GM19238 (cell line): ENCODE measurements around the gene ANKRD28.

ENCODE experiments used
- DNase-seq: peaks from one replicate; pipeline ENCODE4 v3.0.0; 2011; ENCODE audit warnings: low spot score; ENCODE audit not compliant: insufficient read length

ANKRD28 gene

DNA sequence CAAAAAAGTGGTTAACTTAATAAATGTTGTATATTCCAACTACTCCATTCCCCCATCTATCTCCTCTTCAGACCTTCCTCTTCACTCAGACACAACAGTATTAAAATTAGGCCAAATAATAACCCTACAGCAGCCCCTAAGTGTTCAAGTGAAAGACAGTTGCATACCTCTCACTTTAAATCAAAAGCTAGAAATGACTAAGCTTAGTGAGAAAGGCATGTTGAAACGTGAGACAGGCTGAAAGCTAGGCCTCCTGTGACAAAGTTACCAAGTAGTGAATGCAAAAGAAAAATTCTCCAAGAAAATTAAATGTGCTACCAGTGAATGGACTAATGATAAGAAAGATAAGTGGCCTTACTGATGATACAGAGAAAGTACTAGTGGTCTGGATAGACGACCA lies 71.7 kb downstream of the ANKRD28 start:
- DNase-seq = no peak

- no peak for DNase-seq
These were observed 73.3 kb downstream of the ANKRD28 start for GRCh38 chr3:15724446-15724845.

DNA sequence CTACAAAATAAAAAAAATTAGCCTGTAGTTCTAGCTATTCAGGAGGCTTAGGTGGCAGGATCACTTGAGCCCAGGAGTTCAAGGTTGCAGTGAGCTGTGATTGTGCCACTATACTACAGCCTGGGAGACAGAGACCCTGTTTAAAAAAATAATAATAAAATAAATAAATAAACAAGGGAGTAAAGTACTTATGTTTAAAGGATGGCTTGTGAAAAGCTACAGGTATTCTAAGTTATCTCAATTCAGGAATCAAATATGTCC lies 74.2 kb downstream of the ANKRD28 start:
- no peak for DNase-seq

DNA sequence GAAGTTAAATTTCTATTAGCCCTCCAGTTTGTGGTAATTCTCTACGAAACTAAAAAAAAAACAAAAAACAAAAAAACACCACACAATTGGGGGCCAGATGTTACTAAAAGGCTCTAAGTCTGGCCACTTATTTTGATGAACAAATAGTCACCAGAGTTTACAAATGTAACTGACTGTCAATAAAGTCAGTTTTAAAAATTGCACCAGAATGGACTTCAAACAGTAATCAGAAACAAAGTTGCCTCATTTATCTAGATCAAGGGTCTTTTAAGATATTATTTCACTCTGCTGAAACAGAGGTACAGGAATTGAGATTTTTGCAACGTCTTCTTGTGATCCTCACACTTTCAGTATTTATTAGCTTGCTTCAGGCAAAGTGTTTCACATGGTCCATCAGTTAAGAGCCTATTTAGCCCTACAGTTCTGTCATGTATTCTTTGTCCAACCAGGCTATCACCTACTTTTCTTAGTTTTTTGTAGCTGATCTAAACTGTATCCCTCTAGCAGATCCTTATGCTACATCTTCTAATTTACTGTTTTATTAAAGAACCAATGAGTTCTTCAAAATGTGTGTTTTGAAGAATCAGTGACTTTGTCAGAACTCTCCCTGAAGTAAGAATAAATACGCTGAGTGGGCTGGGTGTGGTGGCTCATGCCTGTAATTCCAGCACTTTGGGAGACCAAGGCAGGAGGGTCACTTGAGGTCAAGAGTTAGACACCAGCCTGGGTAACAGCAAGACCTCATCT lies 74.7 kb downstream of the ANKRD28 start:
- no peak for DNase-seq

GRCh38 chr3:15716178-15716577 lies 81.6 kb downstream of the ANKRD28 start:
- DNase-seq = no peak

- DNase-seq = no peak
These were observed 83.3 kb downstream of the ANKRD28 start for GRCh38 chr3:15714448-15714847.

DNA sequence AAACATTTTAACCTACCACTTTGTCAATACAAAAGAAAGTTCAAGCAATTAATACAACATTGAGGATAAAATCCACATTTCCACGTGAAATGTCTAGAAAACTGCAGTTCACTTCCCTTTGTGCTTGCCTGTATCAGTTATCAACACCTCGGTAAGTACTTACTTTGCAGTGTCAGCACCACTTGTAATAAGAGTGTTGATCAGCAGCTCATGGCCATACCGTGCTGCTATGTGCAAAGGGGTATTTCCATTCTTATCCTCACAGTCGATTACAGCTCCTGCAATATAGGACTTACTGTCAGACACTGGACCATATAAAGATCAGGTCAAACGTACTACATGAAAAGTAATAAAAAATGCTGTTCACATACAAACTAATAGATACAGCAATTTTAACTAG lies 84.4 kb downstream of the ANKRD28 start:
- DNase-seq = no peak

- no peak for DNase-seq
These were observed 86.5 kb downstream of the ANKRD28 start for GRCh38 chr3:15711281-15711680.

GRCh38 chr3:15708882-15709677 lies 88.7 kb downstream of the ANKRD28 start:
- no peak for DNase-seq

GRCh38 chr3:15707779-15708178 lies 90.0 kb downstream of the ANKRD28 start:
- DNase-seq = no peak

- no peak for DNase-seq
These were observed 94.4 kb downstream of the ANKRD28 start for GRCh38 chr3:15703346-15703745.

DNA sequence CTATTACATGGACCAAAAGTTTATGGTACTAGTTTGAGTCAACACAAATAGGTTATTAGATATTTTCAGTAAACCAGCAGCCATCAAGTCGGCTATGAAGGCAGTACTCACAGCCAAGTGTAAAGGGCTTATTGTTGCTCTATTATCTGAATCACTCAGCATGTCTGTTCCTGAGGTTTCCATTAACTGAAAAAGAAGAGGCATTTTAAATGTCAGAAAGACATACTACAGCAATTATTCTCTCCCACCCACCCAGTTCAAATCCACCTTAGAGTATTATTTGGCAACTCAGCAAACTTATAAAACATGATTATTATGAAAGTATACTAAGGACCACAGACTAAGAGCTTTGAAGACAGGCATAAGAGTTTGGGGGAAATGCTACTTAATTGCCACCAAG lies 103.2 kb downstream of the ANKRD28 start:
- DNase-seq = no peak

DNA sequence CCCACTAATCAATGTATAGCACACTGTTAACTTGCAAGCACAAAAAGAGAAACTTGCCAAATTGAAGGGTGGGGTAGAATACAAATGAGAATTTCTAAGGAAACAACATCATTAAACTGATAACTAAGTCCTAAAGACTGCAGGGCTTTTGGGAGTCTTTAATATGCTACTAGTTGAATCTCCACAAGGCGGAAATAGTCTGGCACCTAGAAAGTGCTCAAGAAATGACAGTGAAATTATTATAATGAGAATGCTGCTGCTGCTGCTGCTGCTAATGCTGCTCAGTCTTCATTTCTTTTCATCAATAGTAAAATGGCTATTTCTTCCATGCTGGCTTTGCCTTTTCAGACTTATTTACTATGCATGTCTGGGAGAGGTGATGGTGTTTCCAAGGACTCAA lies 104.4 kb downstream of the ANKRD28 start:
- DNase-seq = no peak

DNA sequence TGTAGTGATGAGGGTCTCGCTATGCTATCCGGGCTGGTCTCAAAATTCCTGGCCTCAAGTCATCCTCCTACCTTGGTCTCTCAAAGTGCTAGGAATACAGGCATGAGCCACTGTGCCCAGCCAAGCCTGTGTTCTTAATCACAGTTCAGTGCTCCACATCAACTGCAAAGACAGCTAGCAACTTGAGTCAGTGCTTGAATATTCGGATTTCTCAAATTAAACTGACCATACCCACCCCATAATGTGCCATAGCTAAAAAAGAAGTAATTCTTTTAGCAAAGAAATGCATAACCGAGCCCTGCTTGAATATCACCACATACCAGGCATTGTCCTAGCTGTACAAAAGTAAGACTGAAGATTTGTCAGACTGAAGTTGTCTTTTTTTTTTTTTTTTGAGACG lies 107.0 kb downstream of the ANKRD28 start:
- no peak for DNase-seq

DNA sequence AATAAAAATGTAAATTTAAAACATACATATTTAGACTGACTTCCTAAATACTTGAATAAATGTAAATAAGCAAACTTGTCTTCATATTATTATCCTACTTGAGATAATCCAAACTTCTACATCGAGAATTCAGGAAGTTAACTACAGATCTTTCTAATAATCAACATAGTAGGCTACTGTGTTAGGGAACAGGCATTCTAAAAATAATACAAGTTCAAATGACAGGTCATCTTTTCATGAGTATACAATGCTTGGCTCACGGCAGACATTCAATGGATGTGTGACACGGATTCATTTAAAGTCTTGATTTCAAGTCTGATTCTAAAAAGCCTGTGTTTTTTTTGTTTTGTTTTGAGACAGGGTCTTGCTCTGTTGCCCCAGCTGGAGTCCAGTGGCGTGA lies 107.5 kb downstream of the ANKRD28 start:
- no peak for DNase-seq

GRCh38 chr3:15685927-15686326 lies 111.9 kb downstream of the ANKRD28 start:
- no peak for DNase-seq

- DNase-seq = no peak
These were observed 114.5 kb downstream of the ANKRD28 start for GRCh38 chr3:15683253-15683652.

- DNase-seq = no peak
These were observed 115.1 kb downstream of the ANKRD28 start for GRCh38 chr3:15682561-15683185.

DNA sequence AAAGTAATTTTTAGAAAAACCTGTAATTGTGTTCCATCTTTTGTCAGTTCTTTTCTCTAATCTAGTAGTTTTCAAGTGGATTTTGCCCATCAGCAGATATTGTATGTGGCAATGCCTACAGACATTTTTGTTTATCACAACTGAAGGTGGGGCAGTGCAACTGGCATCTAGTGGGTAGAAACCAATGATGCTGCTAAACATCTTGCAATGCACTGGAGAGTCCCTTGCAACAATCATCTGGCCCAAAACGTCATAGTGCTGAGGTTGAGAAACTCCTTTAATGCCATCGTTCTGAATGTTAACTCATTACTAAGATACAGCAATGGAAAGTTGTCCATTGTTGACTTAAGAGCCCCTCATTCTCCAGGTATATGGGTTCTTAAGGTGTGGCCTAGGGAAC lies 116.1 kb downstream of the ANKRD28 start:
- no peak for DNase-seq

GRCh38 chr3:15679306-15679705 lies 118.5 kb downstream of the ANKRD28 start:
- no peak for DNase-seq

DNA sequence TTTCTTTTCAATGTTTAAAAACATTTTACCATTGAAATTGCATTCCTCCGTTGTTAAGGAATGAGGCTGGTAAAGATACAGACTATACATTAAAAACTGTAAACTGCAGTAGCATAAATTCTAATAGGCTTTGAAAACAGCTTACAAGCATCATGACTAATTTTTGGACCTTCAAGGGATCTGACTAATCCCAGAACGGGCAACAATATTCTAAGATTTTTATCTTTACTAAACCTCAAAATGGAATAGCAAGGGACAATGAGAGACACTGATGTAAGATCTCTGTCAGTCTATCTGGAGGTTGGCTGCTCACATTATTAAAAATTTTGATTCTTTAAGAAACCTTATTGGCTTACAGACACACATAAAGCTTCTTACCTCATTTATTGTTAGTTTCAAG lies 121.5 kb downstream of the ANKRD28 start:
- DNase-seq = no peak

GRCh38 chr3:15673536-15673935 lies 124.2 kb downstream of the ANKRD28 start:
- DNase-seq = no peak

DNA sequence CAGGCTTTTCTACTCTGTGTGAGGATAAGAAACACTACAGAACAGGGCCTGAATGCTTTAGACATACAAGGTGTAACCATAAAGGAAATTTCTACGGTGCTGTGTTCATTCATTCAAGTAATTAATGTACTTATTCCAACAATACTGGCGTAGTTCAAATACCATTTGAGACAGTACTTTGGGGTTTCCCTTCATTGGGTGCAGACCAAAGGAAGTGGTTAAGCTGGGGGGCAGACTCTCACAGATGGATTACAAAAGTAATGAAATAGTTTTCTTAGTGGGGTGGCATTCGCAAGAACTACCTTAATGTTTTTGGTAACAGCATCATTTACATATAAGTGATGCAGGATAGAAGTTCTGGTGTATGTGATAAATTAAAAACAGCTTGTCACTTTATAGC lies 130.3 kb downstream of the ANKRD28 start:
- no peak for DNase-seq
